Measurements from ENCODE around the gene ATP1A2.

Gene ATP1A2

GRCh38 chr1:160070243-160071163 lies 45.1 kb upstream of the ATP1A2 start:
- H2AFZ ChIP-seq = peak overlapping the region; percentile 63
- H3K4me2 ChIP-seq (ENCODE audit: low read length) = peak overlapping the region; percentile 82
- no peaks in the 10 kb centered on the region for H3K9me3 ChIP-seq (ENCODE audit: control insufficient read depth, low read length)
- peak overlapping the region; percentile 74 for H3K4me3 ChIP-seq (ENCODE audit: low read depth, low read length)
- no peaks in the 10 kb centered on the region for H3K36me3 ChIP-seq (ENCODE audit: control insufficient read depth, insufficient read depth, low read length)
- no peak overlapping the region for H3K27ac ChIP-seq
- no peak overlapping the region for H3K9ac ChIP-seq
- H3K4me1 ChIP-seq = no peaks in the 10 kb centered on the region
- H3K27me3 ChIP-seq (ENCODE audit: control insufficient read depth, insufficient read depth, low read length) = no peaks in the 10 kb centered on the region
- no peaks in the 10 kb centered on the region for H3K79me2 ChIP-seq
- TF ChIP-seq, protein P1, sequence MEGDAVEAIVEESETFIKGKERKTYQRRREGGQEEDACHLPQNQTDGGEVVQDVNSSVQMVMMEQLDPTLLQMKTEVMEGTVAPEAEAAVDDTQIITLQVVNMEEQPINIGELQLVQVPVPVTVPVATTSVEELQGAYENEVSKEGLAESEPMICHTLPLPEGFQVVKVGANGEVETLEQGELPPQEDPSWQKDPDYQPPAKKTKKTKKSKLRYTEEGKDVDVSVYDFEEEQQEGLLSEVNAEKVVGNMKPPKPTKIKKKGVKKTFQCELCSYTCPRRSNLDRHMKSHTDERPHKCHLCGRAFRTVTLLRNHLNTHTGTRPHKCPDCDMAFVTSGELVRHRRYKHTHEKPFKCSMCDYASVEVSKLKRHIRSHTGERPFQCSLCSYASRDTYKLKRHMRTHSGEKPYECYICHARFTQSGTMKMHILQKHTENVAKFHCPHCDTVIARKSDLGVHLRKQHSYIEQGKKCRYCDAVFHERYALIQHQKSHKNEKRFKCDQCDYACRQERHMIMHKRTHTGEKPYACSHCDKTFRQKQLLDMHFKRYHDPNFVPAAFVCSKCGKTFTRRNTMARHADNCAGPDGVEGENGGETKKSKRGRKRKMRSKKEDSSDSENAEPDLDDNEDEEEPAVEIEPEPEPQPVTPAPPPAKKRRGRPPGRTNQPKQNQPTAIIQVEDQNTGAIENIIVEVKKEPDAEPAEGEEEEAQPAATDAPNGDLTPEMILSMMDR (IDR thresholded peaks at IDR 0.05) = no peak

- Histone ChIP-seq H2AFZ (no peak overlapping the region), H3K9ac (no peak overlapping the region), H3K4me2 (ENCODE audit: low read length) (no peak overlapping the region), H3K4me3 (ENCODE audit: low read depth, low read length) (no peak overlapping the region), H3K27ac (no peak overlapping the region), H3K36me3 (ENCODE audit: control insufficient read depth, insufficient read depth, low read length) (no peaks in the 10 kb centered on the region), H3K9me3 (ENCODE audit: control insufficient read depth, low read length) (no peaks in the 10 kb centered on the region), H3K4me1 (no peaks in the 10 kb centered on the region), H3K27me3 (ENCODE audit: control insufficient read depth, insufficient read depth, low read length) (no peaks in the 10 kb centered on the region), H3K79me2 (no peaks in the 10 kb centered on the region)
- TF ChIP-seq, protein P1 (IDR thresholded peaks at IDR 0.05) = no peak
Observed at GRCh38 chr1:160071289-160071688, 44.3 kb upstream of the ATP1A2 start.

DNA sequence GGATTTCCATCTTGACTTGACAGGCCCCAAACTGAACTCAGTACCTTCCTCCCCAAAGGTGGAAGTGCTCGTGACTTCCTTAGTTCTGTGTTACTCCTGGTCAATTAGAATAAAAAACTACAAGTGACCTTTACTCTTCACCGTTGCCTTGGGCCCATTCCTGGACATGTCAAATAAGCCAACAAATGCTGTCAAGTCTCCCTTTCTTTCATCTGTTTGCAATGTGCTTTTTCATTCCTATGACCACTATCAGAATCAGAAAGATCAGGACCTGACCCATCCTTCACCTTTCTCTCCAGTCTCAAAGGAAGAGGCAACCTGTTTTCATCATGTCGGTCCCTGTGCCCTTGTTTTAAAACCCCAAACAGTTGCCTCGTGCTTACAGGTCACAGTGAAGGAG lies 40.7 kb upstream of the ATP1A2 start:
- Histone ChIP-seq H3K9me3 (ENCODE audit: control insufficient read depth, low read length) (no peaks in the 10 kb centered on the region), H3K79me2 (no peaks in the 10 kb centered on the region), H3K9ac (no peak overlapping the region), H3K27me3 (ENCODE audit: control insufficient read depth, insufficient read depth, low read length) (no peaks in the 10 kb centered on the region), H2AFZ (no peak overlapping the region), H3K4me3 (ENCODE audit: low read depth, low read length) (no peak overlapping the region), H3K4me2 (ENCODE audit: low read length) (no peak overlapping the region), H3K36me3 (ENCODE audit: control insufficient read depth, insufficient read depth, low read length) (no peaks in the 10 kb centered on the region), H3K4me1 (no peaks in the 10 kb centered on the region), H3K27ac (no peak overlapping the region)
- TF ChIP-seq, protein P1 (IDR thresholded peaks at IDR 0.05) = no peak

DNA sequence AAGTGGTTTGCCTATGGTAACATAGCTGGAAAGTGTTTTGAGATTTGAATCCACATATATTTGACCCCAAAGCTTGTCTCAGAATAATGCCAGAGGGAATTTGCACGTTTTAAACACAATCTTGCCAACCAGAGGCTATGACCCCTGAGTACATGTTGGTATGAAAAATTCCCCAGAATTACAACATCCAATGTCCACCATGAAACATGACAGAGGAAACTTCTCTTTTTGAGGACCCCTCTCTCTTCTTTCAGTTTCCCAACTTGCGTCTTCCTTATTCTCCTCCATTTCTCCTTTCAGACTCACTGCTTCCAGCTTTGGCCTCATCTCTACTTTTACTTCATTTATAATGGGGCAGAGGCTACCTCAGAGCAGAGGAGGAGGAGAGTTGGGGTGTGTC lies 39.7 kb upstream of the ATP1A2 start:
- Histone ChIP-seq H3K9me3 (ENCODE audit: control insufficient read depth, low read length) (no peaks in the 10 kb centered on the region), H3K9ac (no peak overlapping the region), H3K27ac (no peak overlapping the region), H3K36me3 (ENCODE audit: control insufficient read depth, insufficient read depth, low read length) (no peaks in the 10 kb centered on the region), H3K79me2 (no peaks in the 10 kb centered on the region), H2AFZ (no peak overlapping the region), H3K4me2 (ENCODE audit: low read length) (no peak overlapping the region), H3K4me1 (no peaks in the 10 kb centered on the region), H3K27me3 (ENCODE audit: control insufficient read depth, insufficient read depth, low read length) (no peaks in the 10 kb centered on the region), H3K4me3 (ENCODE audit: low read depth, low read length) (no peak overlapping the region)
- TF ChIP-seq, protein P1 (IDR thresholded peaks at IDR 0.05) = no peak

DNA sequence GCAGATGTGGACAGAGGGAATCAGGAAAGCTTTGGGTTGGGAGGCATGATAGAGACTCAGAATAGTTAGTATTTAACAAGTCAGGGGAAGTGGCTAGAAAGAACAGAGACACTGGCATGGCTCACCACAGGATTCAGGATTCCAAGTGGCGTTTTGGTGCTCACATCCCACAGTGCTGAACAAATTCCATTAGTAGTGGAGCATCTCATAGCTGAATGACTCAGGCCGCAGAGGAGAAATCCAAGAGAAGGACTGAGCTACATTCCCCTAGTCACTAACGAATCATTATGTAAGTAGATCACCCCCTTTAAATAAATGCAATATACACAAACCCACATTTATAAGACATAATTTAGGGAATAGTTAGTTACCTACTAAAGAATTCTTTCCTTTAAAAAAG lies 39.3 kb upstream of the ATP1A2 start:
- Histone ChIP-seq H3K4me3 (ENCODE audit: low read depth, low read length) (no peak overlapping the region), H3K4me2 (ENCODE audit: low read length) (no peak overlapping the region), H3K9ac (no peak overlapping the region), H2AFZ (no peak overlapping the region), H3K4me1 (no peaks in the 10 kb centered on the region), H3K27me3 (ENCODE audit: control insufficient read depth, insufficient read depth, low read length) (no peaks in the 10 kb centered on the region), H3K36me3 (ENCODE audit: control insufficient read depth, insufficient read depth, low read length) (no peaks in the 10 kb centered on the region), H3K9me3 (ENCODE audit: control insufficient read depth, low read length) (no peaks in the 10 kb centered on the region), H3K79me2 (no peaks in the 10 kb centered on the region), H3K27ac (no peak overlapping the region)
- TF ChIP-seq, protein P1 (IDR thresholded peaks at IDR 0.05) = no peak
